Bronchial epithelial cell (primary cell): Measurements from ENCODE around the gene RPP30. TPM values are rescaled to one million over a fixed set of nuclear protein-coding genes. Genes with fewer than 3 reads are reported as not detected.

Experiments
- DNase-seq: peaks from one replicate; pipeline ENCODE4 v3.0.0-alpha.2; 2010; ENCODE audit warnings: low read depth
- FAIRE-seq: peaks from 2 replicates; lab custom pipeline; 2011; peaks lifted over from hg19 to GRCh38; lab: Jason Lieb, UNC
- H3K27me3 ChIP-seq: 2 replicates; pipeline ENCODE4 v1.5.1; 2011; ENCODE audit warnings: low read length; ENCODE audit not compliant: control insufficient read depth, insufficient read depth
- H3K36me3 ChIP-seq: 2 replicates; pipeline ENCODE4 v1.5.1; 2011; ENCODE audit warnings: low read length; ENCODE audit not compliant: control insufficient read depth, insufficient read depth
- H3K4me3 ChIP-seq: 2 replicates; pipeline ENCODE4 v1.5.1; 2011; ENCODE audit warnings: mild to moderate bottlenecking, low read depth, low read length, control low read depth
- total RNA-seq: library from RNA; depleted of rRNA; stranded (reverse); fragments of >200 nt; gene quantifications from 2 replicates; pipeline ENCODE4 v1.2.1, GENCODE V29; 2014
- TF ChIP-seq, protein P1 (sequence below): IDR thresholded peaks from 2 replicates; pipeline ENCODE4 v1.5.1; 2011; ENCODE audit warnings: mild to moderate bottlenecking, moderate library complexity, low read length, control low read depth, inconsistent platforms; ENCODE audit not compliant: insufficient read depth, severe bottlenecking

The RPP30 gene
- total RNA-seq: 24.1 and 25.0 TPM in 2 replicates

DNA sequence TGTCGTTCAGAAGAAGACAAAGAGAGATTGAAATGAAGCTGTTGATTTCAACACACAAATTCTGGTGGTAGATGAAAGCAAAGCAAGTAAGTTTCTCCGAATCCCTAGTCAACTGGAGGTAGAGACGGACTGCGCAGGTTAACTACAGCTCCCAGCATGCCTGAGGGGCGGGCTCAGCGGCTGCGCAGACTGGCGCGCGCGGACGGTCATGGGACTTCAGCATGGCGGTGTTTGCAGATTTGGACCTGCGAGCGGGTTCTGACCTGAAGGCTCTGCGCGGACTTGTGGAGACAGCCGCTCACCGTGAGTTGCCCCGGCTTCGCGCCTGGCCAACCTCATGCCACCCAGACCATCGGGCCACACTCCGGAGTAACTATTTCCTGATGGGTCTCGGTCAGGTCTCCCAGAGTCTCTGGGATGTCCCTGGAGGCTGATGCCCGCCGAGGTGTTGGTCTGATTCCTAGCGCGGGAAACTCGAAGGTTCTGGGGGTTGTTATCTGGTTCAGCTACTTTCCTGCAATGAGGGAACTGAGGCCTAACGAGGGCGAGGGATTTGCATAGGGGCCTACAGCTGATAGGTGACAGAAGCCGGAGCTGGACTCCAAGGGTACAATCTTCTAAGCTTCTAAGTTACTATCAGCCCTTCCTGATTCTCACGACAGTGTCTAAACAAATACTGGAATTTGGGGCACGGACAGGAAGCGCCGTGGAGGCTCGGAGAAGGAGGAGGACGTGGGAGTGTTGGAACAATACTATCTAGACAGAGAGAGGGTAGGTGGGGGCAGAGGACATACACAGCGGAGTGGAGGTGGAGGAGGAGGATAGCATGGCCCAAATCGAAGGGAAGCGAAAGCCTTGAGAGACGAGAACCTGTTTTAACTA lies at the start of gene RPP30:
RPP30 (plus strand) TSS at position 209 of the 882 bp plus-strand sequence; CDS start at position 222, 13 bp downstream.
- DNase-seq (peak; percentile 84), FAIRE-seq (no peak)
- TF ChIP-seq, protein P1, sequence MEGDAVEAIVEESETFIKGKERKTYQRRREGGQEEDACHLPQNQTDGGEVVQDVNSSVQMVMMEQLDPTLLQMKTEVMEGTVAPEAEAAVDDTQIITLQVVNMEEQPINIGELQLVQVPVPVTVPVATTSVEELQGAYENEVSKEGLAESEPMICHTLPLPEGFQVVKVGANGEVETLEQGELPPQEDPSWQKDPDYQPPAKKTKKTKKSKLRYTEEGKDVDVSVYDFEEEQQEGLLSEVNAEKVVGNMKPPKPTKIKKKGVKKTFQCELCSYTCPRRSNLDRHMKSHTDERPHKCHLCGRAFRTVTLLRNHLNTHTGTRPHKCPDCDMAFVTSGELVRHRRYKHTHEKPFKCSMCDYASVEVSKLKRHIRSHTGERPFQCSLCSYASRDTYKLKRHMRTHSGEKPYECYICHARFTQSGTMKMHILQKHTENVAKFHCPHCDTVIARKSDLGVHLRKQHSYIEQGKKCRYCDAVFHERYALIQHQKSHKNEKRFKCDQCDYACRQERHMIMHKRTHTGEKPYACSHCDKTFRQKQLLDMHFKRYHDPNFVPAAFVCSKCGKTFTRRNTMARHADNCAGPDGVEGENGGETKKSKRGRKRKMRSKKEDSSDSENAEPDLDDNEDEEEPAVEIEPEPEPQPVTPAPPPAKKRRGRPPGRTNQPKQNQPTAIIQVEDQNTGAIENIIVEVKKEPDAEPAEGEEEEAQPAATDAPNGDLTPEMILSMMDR: no peak
- Histone ChIP-seq H3K36me3 (peaks cover 1% of the 10 kb centered on the region), H3K27me3 (no peaks in the 10 kb centered on the region), H3K4me3 (peak within 1 kb of the TSS; percentile 58)

DNA sequence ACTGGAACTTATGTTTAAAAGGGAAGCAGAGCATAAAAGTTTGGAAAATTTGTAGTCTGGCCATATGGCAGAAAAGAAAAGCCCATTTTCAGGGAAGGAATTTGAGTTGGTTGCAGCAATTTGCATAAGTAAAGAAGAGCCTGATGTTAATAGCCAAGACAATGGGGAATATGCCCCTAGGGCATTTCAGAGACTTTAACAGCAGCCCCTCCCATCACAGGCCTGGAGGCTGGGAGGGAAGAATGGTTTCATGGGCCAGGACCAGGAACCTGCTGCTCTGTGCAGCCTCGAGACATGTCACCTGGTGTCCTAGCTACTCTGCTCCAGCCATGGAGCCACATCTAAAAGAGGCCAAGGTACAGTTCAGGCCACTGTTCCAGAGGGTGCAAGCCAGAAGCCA lies 49.3 kb upstream of the RPP30 start:
- Histone ChIP-seq H3K36me3 (no peaks in the 10 kb centered on the region), H3K4me3 (no peak overlapping the region), H3K27me3 (no peaks in the 10 kb centered on the region)
- DNase-seq (no peak), FAIRE-seq (no peak)
- TF ChIP-seq, protein P1: no peak

DNA sequence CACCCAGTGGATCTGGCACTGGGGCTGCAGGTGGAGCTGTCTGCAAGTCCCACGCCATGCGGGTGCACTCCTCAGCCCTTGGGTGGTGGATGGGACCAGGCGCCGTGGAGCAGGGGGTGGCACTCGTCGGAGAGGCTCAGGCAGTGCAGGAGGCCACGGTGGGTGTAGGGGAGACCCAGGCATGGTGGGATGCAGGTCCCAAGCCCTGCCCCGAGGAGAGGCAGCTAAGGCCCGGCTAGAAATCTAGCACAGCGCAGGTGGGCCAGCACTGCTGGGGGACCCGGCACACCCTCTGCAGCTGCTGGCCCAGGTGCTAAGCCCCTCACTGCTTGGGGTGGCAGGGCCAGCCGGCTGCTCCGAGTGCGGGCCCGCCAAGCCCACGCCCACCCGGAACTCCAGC lies 39.7 kb upstream of the RPP30 start:
- TF ChIP-seq, protein P1: no peak
- Histone ChIP-seq H3K27me3 (no peaks in the 10 kb centered on the region), H3K4me3 (no peak overlapping the region), H3K36me3 (no peaks in the 10 kb centered on the region)
- DNase-seq: no peak
- FAIRE-seq: no peak

DNA sequence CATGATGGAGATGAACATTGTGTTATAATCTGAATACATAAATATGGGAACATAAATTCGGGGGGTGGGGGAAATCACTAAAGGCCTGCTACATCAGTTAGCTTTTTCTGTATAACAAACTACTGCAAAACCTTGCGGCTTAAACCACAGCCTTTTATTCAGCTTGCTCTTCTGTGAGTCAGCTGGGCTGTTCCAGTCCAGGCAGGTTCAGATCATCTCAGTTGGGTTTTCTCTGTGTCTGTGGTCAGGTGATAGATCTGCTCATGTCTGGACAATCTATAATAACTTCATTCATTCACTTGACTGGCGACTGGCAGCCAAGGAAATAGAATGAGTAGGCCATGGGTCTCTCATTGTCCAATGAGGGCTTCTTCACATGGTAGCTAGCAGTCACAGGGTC lies 37.4 kb upstream of the RPP30 start:
- TF ChIP-seq, protein P1: no peak
- peak; percentile 97 for DNase-seq
- FAIRE-seq: peak; percentile 99
- Histone ChIP-seq H3K36me3 (no peaks in the 10 kb centered on the region), H3K27me3 (no peaks in the 10 kb centered on the region), H3K4me3 (no peak overlapping the region)

DNA sequence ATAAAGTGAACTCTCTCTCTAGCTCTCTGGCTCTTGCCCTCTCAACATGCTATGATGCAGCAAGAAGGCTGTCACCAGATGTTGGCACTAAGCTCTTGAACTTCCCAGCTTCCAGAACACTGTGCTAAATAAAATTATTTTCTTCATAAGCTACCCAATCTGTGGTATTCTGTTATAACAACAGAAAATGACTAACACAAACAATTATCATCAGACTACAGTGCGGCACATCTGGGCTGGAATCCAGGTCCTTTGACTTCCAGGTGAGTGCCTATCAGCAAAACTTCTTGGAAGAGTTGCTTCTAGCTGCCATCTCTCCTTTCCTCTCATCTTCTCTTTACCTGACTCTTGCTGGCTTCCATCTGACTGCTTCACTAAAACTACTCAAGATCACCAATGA lies 34.3 kb upstream of the RPP30 start:
- Histone ChIP-seq H3K4me3 (no peak overlapping the region), H3K36me3 (no peaks in the 10 kb centered on the region), H3K27me3 (no peaks in the 10 kb centered on the region)
- FAIRE-seq (peak; percentile 58), DNase-seq (no peak)
- TF ChIP-seq, protein P1: no peak
